Activated CD8-positive, alpha-beta memory T cell treated with anti-CD3 and anti-CD28 coated beads for 24 hours (primary cell): Measurements from ENCODE around the gene MNDA.

Experiments used
- DNase-seq: peaks from one replicate; pipeline ENCODE4 v3.0.0-alpha.2; 2020

The MNDA gene

GRCh38 chr1:158830904-158831507 lies at the start of gene MNDA:
Gene MNDA (plus strand): TSS chr1:158831351. CDS start chr1:158842154, 10,803 bp downstream.
- DNase-seq: no peak

DNA sequence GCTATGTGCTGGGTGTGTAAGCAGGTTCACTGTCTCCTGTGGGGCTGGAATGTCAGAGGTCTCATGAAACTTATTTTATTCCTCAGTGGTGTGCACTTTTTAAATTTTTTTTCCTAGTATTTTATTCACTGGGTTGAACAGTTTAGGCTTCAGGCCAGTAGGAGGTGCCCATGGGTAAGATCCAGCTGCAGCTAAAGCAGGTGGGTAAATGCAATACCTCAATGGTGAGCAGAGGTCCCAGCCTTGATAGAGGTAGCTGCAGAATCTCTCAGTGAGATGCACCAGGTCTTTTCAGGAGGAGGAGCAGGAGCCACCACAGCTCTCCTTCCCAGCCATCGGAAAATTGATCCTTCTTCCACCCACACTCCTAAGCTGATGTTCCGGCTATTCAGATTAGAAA lies 37.5 kb upstream of the MNDA start:
- DNase-seq: no peak

GRCh38 chr1:158794247-158794646 lies 36.9 kb upstream of the MNDA start:
- DNase-seq: no peak

DNA sequence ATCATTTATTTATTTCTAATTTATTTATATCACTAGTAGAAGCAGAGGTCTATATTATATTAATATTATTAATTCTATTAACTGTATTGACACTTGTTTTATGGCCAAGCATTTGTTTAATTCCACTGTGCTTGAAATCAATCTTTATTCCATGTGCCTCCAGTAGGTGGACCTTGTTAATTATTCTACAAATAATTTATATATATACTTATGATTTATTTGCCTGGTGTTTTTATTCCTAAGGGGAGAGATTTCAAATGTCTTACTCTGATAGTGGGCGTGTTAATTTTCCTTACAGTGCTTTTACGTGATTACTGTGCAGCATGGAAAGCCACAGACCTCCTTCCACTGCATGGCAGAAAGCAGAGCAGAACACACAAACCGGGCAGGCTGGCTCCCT lies 32.6 kb upstream of the MNDA start:
- no peak for DNase-seq

GRCh38 chr1:158799689-158800088 lies 31.5 kb upstream of the MNDA start:
- DNase-seq: no peak

GRCh38 chr1:158800526-158800925 lies 30.6 kb upstream of the MNDA start:
- no peak for DNase-seq

GRCh38 chr1:158801396-158801795 lies 29.8 kb upstream of the MNDA start:
- DNase-seq: no peak

GRCh38 chr1:158803678-158804077 lies 27.5 kb upstream of the MNDA start:
- no peak for DNase-seq

DNA sequence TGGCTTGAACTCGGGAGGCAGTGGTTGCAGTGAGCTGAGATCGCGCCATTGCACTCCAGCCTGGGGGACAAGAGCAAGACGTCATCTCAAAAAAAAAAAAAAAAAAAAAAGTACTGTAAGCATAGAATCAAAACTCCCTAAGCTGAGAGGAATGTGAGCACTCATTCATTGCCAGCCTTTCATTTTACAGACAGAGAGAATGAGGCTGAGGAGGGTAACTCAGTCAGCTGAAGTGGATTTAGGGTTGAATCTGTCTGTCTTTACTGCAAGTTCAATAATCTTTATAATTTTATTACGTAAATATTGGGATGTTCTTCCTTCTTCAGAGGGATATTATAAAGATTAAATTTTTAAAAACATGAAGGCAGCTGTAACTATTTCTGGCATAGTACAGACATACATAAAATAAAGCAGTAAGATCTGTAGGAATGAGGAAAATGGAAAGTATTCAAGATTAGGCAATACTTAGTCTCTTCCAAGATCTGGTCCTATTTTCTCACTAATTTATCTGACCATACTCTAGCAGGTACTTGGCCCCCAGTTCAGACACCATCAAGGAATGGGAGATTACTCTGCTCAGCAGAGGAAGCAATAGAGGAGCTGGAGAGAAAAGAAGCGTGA lies 24.1 kb upstream of the MNDA start:
- DNase-seq: no peak

DNA sequence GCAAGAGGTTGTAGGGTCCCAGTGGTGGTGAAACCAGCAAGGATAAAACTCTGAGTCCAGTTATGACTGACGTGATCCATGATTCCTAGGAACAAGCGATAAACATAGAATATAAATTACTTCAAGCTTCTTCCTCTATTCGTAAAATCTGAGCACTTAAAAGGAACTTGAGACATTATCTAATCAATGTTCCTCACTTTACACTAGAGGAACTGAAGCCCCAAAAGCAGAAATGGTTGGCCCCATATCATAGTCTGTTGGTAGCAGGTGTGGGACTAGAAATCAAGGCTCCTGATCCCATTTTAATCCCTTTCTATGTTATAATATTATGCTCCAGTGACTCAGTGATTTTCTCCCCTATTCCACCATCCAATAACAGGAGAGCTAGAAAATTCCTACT lies 21.9 kb upstream of the MNDA start:
- DNase-seq: no peak

DNA sequence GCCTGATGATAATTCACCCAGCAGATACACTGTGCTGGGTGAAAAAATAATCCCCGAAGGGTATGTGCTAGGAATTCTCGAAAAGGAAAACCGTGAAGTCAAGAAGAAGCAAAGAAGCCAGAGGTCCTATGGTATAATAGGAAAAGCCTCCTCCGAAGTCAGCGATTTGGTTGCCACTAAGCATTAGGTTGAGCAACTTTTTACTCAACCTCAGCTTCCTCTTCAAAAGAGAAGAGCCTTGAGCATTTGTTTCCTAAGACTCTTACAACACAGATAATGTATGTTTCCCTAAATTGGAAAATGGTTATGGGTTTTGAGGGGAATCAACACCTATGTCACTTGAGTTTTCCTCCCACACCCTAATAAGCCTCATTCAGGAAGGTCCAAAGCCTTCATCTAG lies 21.3 kb upstream of the MNDA start:
- DNase-seq: no peak

DNA sequence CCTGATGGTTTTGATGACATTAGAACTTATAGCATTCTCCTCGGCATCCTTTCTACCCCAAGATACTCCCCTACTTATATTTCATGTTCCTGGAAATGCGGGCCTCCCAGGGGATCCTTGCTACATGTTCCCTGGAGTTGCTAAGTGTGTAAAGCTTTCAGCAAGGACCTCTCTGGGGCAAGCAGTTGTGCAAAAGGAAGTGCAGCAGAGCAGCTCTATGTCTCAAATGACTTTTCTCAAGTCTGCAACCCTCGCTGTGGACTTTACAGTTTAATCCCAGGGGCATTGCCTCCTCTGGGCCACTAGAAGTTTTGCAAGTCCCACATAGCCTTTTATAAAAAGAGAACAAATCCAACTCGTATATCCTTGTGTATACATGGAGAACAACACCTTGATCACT lies 20.8 kb upstream of the MNDA start:
- DNase-seq: no peak

GRCh38 chr1:158812336-158812735 lies 18.8 kb upstream of the MNDA start:
- DNase-seq: no peak

GRCh38 chr1:158813164-158813563 lies 18.0 kb upstream of the MNDA start:
- DNase-seq: no peak

GRCh38 chr1:158814970-158815369 lies 16.2 kb upstream of the MNDA start:
- no peak for DNase-seq

GRCh38 chr1:158818560-158818959 lies 12.6 kb upstream of the MNDA start:
- DNase-seq: no peak

- DNase-seq: no peak
These were observed 12.1 kb upstream of the MNDA start for GRCh38 chr1:158818975-158819431.

DNA sequence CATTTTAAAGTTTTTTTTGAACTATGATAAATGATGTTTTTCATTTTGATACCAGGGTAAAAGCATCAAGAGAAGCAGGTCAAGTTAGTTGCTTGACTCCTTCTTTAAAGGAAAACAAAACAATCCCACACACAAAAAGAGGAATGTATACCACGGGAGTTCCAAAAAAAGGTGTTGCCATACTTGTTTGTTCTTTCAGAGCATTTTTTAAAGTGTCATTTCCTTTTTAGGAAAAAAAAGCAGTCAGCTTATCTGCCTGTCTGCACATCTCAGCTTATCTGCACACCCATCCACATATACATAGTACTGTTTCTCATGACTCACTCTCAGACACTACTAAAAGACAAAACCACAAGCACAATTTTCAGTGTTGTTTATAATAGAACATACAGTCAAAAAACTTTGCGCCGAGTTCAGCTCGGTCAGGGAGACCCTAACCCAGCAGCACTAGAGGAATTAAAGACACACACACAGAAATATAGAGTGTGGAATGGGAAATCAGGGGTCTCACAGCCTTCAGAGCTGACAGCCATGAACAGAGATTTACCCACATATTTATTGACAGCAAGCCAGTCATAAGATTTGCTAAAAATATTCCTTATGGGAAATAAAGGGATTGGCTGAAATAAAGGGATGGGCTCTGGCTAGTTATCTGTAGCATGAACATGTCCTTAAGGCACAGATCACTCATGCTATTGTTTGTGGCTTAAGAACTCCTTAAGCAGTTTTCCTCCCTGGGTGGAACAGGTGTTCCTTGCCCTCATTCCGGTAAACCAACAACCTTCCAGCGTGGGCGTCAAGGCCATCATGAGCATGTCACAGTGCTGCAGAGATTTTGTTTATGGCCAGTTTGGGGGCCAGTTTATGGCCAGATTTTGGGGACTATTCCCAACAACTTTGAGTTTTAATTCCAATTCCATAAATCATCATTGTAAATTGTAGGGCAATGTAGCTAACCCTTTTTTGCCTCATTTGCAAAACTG lies 11.4 kb upstream of the MNDA start:
- no peak for DNase-seq

- no peak for DNase-seq
These were observed 9.4 kb upstream of the MNDA start for GRCh38 chr1:158821723-158822122.

DNA sequence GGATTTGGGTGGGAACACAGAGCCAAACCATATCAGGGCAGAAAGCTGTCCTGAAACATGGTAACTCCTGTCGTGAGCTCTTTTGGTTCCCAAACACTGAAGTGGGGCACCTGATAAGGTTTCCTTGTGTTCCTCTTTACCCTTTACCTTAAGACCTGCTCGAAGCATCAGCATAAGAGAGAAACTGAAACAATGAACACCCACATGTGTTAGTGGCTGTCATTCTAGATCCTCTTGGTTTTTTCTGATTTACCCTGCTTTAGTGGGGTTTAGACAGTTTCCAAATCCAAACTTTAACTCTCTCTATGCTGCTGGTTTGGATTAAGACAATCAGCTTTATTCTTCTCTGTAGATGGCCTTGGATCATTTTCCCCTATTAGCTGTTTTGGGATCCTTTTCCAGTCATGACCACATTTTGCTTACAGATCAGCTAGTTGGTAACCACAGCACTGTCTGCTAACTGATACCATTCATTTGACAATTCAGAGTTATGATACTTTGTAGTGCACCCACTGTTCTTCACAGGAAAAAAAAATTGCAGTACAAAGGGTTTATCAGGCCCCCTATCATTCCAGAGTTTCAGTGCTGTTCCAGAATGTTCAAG lies 975 bp upstream of the MNDA start:
- DNase-seq: no peak

DNA sequence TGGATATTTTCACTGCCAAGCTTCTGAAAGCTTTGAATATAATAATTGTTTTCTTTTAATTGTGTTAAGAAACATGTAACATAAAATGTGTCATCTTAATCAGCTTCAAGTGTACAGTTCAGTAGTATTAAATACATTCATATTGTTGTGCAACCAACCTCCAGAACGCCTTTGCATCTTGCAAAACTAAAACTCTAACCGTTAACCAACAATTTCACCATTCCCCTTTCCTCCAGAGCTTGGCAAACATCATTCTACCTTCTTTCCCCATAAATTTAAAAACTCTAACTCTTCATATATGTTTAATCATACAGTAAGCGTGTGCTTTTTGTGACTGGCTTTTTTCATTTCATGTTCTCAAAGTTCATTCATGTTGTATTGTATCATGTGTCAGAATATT lies 2.1 kb downstream of the MNDA start:
- DNase-seq: no peak

GRCh38 chr1:158836038-158836437 lies 4.9 kb downstream of the MNDA start:
- DNase-seq: no peak

DNA sequence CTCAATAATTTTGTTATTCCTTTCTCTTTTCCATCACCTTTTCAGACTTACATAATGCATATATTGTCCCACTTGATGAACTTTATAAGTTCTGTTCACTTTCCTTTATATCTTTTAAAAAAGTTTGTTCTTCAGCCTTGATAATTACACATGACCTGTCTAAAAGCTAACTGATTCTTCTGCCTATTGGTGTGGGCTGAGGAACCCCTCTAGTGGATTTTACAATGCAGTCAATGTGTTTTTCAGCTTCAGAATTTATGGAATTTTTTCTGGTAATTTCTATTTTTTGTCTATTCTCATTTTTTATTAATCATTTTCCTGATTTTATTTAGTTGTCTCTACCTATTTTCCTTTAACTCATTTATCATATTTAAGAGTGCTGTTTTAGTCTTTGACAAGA lies 7.5 kb downstream of the MNDA start:
- DNase-seq: no peak
